IPS DF 4.7 (cell line): ENCODE results near the gene NOXO1.

Experiments
- DNase-seq: peaks from one replicate; pipeline ENCODE4 v3.0.0-alpha.2; 2013; ENCODE audit warnings: low spot score; ENCODE audit errors: extremely low read depth

NOXO1 gene

DNA sequence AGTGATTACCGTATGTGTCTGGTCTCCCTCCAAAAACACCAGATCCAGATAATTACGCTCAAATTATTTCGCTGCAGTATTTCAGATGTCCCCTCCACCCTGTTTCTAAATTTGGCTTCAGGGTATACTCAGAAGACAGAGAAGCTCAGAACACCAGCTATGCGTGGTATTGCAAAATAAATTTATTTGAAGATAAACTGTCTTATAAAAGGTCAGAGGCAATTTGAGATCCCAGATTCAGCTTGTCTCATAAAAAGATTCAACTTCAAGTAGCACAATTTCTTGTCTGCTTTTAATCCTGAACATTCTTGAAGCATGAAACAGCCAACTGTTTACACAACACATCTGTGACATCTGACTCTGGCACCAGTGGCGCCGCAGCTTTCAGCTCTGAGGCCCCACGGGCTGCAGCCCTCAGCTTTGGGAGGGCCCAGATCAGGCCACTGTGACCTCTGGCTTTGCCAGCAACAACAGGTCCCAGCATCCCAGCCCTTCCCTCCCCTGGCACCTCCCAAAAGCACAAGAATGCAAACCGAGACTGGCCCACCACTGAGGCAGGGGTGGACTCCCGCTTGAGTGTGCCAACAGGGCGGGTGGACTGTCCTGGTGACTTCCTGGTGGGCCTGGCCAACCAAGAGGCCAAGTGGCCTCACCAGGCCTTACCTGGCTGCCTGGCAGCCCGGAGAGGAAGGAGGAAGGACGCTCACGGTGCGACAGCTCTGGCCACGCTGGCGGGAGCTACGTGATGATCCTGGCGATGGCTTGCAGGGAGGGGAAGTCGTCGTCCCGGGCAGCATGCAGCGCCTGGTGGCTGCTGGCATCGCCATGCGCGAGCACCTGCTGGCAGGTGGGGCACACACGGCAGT is 16.5 kb upstream of the NOXO1 start:
- no peak for DNase-seq

DNA sequence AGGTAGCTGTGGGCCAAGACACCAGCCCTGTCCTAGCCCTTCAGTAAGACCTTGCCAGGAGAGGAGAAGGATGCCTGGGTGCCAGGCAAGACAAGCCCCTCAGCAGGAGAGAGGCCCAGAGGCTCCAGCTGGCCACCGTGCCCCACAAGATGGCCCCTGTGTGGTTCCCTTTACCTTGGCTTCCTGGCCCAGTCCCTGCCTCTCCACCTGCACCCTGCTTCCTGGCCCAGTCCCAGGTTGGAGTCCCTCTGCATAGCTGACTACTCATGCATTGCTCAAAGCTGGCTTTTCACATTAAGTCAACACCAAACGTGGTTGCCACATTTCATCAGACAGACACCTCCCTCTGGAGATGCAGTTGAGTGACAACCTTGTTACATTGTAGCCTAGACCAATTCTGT is 12.5 kb upstream of the NOXO1 start:
- no peak for DNase-seq

DNA sequence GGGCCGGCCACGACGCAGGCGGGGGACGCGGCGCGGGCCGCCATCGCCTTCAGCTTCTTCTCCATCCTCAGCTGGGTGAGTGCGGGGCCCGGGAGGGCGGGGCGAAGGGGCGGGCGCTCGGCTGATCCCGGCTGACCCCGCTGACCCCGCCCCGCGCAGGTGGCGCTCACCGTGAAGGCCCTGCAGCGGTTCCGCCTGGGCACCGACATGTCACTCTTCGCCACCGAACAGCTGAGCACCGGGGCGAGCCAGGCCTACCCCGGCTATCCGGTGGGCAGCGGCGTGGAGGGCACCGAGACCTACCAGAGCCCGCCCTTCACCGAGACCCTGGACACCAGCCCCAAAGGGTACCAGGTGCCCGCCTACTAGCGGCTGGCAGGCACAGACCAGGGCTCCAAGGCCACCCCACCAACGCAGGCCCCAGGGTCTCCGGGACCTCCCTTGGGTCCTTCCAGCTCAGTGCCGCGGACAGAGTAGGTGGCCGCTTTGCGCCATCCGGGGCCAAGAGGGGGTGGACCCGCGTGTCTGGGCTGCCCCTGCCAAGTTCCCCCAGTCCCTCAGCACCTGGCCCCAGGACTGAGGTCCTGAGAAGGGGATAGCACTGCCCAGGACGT is 11.5 kb upstream of the NOXO1 start:
- DNase-seq: no peak

- DNase-seq: no peak
Measured at GRCh38 chr16:1991948-1992703, 10.9 kb upstream of the NOXO1 start.

- no peak for DNase-seq
Measured at GRCh38 chr16:1991588-1991947, 10.3 kb upstream of the NOXO1 start.

DNA sequence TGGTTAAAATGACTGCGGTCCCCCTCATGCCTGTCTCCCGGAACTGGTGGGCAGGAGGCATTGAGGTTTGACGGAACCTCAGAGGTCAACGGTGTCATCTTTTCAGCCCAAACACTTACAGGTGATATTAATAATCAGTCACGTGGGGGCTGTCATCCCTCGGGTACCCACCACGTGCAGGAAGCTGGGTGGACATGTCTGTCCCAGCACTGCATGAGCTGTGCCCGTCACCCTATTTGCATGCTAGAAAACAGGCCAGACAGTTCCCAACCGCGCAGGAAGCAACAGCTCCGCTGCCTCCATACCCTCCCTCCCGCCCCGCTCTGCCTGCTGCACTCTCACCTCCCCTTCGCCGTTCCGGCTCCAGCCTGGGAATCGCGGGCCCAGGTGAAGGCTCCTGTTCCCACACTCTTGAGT is 9.9 kb upstream of the NOXO1 start:
- DNase-seq: no peak

- no peak for DNase-seq
Measured at GRCh38 chr16:1990351-1991134, 9.3 kb upstream of the NOXO1 start.

DNA sequence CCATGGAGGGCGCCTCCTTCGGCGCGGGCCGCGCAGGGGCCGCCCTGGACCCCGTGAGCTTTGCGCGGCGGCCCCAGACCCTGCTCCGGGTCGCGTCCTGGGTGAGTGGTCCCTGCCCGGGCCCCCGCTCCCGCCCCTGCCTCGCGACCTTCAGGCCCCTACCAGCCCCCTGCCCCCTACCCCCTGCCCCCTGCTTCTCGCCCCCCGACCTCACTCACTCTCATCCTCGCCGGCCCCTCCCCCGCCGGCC is 8.8 kb upstream of the NOXO1 start:
- no peak for DNase-seq

- DNase-seq: no peak
Measured at GRCh38 chr16:1989209-1990100, 8.2 kb upstream of the NOXO1 start, which contains the start of gene SYNGR3. SYNGR3 (plus strand) TSS chr16:1989970; CDS start chr16:1990103, 133 bp downstream.

- no peak for DNase-seq
Measured at GRCh38 chr16:1987198-1987597, 5.9 kb upstream of the NOXO1 start.

DNA sequence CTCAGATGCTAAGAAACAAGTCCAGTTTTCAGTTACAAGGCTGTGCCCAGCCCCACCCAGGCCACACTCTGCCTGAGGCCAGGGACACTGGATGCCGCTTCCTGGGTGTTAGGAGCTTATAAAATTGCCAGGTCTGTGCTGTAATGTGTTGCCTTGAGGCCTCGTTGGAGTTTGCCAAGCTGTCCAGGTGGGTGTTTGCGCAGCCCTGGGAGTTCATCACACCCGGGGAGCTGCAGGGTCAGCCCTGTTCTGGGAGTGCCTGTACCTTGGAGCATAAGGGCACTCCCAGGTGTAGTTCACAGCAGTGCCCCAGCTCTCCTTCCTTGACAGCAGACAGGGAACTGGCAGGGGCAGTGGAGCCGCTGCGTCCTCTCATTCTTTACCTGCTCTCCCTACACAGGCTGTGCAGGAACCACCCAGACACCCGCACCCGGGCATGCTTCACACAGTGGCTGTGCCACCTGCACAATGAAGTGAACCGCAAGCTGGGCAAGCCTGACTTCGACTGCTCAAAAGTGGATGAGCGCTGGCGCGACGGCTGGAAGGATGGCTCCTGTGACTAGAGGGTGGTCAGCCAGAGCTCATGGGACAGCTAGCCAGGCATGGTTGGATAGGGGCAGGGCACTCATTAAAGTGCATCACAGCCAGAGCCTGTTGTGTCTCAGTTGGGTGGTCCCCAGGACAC is 4.3 kb upstream of the NOXO1 start:
- DNase-seq: no peak

DNA sequence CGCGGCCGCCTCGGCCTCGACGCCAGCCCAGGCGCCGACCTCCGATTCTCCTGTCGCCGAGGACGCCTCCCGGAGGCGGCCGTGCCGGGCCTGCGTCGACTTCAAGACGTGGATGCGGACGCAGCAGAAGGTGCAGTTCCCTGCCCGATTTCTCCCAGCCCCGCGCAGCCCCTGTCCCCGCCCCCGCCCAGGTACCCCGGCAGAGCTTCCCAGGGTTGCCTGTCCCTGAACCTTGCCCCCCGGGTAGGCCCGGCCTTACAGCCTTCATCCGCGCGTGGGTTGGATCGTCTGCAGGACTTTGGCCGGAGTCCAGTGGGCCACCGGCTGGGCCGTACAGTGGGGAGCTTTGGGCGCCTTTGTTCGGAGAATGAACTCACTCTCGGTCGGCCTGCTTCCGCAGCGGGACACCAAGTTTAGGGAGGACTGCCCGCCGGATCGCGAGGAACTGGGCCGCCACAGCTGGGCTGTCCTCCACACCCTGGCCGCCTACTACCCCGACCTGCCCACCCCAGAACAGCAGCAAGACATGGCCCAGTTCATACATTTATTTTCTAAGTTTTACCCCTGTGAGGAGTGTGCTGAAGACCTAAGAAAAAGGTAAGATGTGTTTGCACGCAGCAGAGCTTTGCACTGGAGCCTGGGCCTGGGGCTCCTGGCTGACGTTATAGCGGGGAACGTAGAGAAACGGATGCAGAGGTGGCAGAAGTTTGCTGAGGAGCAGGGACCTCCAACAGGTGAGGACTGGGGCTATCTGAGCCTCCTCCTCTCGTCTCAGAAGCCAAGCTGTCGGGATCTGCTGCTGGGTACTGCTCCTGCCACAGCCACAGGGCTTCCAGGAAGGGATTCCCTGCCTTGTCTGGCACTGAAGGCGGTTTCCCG is 3.3 kb upstream of the NOXO1 start:
- DNase-seq: no peak

DNA sequence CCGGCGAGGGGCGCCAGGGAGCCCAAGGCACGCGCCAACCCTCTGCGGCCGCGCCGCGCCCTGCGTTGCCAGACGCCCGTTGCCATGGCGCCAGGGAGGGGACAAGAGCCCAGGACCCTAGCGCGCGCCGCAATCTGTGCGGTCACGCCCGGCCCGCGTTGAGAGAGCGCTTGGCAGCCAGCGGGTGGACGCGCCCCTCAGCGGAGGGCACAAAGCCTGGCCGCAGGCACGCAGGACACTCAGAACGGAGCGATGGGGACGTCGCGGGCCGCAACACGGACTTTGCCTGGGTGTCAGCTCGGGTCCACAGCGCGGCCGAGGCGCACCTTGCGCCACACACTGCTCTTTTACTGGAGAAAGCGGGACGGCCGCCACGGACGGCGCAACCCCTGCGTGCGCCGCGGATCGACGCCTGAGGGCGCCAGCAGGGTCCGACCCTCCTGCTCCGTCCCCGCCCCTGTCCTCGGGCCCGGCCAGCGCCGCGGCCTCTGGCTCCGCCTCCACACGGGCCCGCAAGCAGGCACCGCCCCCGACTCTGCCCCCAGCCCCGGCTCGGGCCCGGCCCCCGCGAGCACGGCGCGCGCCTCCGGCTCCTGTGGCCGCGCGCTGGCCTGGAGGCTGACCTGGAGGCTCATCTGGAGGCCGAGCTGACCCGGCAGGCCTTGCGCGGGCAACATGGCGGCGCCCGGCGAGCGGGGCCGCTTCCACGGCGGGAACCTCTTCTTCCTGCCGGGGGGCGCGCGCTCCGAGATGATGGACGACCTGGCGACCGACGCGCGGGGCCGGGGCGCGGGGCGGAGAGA is 2.5 kb upstream of the NOXO1 start, which contains the start of gene GFER:
TSS of gene GFER (plus strand) at position 650 of the 803 bp plus-strand sequence. CDS start at position 676, 26 bp downstream.
- no peak for DNase-seq

DNA sequence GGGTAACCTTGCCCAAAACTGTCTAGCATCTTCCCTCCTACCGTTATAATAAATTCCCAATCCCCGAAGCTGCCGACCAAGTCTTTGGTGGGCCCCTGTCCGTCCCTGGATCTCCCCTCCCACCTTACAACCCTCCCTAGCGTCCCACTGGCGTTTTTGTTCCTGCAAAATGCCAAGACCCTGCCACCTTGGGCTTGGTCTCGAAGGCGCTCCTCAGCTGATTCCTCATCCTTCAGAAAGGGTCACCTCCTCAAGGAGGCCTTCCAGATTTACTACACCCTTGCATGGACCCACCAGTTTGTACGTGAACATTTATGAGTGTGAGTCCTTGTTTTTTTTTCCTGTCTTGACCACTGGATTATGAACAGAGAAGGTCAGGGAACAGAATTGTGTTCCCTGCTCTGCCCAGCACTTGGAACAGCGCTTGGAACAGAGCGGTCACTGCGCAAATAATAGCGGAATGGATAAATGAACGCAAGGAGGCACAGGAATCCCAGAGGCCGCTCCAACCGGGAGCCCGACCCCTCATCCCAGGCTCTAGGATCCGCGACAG is 1.8 kb upstream of the NOXO1 start:
- no peak for DNase-seq

- no peak for DNase-seq
Measured at GRCh38 chr16:1982013-1982433, 754 bp upstream of the NOXO1 start.

DNA sequence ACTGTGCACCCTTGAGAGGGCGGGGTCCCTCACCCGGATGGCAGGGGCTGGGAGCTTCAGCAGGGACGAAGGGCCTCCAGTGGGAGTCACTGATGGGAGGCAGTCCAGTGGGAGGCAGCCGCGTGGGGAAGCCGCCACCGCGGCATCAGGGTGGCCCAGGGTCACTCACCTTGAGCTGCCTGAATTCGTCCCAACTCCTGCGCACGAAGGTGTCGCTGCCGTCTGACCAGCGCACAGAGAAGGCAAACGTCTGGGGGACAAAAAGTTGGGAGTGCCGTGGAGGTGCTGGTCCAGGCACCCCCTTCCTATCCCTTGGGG is 540 bp downstream of the NOXO1 start:
- no peak for DNase-seq

DNA sequence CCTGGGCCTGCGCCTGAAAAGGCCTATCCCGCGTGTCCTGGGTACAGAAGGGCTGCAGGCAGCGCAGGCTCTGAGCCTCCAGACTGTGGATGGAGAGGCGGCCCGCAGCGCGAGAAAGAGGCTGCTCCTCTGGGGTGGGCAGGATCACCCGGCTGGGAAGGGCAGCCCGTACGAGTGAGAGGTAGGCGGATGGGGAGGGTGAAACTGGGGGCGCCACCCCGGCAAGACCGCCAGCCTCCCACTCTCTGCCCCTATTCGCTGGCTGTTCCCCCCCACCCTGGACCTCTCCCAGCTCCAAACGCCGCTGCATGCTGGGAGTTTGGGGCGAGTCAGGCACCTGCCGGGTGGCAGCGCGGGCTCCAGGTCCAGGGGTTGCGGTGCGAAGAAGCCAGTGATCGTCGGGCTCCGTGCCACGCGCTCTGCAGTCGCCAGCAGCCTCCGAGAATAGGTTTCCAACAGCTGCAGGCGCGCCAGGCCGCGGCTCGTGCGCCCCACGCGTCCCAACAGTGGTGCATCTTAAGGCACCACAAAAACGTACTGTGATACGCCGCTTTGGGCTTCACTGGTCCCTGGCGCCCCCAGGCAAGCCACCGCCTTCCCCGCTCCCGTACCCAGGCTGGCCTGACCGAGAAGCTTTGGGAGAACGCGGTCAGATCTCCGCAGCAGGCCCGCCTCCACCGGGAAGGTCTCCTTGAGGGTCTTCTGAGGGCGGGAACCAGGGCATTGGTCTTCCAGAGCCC is 1.1 kb downstream of the NOXO1 start:
- no peak for DNase-seq
